ENCODE results near the gene FILIP1L.

DNA sequence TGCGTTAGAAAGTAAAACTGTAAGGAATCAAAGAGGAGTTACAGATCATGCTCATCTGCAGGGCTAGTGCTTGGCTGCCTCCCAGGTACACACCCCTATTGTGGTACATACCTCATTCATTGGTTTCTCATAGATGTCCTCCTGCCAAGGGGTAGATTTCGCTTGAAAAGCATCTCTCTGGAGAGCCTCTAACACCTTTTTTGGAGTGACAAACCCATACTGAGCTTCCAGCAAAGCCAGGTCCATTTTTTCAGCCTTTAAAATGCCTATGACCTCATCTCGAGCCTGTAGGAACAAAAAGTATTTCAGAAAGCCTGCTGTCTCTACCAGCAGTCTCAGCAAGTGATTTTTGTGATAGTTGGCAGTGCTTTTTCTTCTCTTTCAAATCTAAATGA is 184.6 kb downstream of the FILIP1L start:
- TF ChIP-seq, protein P1, sequence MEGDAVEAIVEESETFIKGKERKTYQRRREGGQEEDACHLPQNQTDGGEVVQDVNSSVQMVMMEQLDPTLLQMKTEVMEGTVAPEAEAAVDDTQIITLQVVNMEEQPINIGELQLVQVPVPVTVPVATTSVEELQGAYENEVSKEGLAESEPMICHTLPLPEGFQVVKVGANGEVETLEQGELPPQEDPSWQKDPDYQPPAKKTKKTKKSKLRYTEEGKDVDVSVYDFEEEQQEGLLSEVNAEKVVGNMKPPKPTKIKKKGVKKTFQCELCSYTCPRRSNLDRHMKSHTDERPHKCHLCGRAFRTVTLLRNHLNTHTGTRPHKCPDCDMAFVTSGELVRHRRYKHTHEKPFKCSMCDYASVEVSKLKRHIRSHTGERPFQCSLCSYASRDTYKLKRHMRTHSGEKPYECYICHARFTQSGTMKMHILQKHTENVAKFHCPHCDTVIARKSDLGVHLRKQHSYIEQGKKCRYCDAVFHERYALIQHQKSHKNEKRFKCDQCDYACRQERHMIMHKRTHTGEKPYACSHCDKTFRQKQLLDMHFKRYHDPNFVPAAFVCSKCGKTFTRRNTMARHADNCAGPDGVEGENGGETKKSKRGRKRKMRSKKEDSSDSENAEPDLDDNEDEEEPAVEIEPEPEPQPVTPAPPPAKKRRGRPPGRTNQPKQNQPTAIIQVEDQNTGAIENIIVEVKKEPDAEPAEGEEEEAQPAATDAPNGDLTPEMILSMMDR (conservative IDR thresholded peaks at IDR 0.05; ENCODE audit: low read depth, low read length) = no peak
- TF ChIP-seq EZH2 (IDR thresholded peaks at IDR 0.05; ENCODE audit: borderline replicate concordance, low read depth, low read length, poor library complexity, severe bottlenecking) = no peak
